ENCODE results near the gene DMAC2. TPM values are rescaled to one million over a fixed set of nuclear protein-coding genes. Genes with fewer than 3 reads are reported as not detected.

The DMAC2 gene
- total and polyA plus RNA-seq, 2 donors (not counting 3 experiments of a cell fraction or from before 2014, with no cell fraction given) = 65.4 to 137 TPM

DNA sequence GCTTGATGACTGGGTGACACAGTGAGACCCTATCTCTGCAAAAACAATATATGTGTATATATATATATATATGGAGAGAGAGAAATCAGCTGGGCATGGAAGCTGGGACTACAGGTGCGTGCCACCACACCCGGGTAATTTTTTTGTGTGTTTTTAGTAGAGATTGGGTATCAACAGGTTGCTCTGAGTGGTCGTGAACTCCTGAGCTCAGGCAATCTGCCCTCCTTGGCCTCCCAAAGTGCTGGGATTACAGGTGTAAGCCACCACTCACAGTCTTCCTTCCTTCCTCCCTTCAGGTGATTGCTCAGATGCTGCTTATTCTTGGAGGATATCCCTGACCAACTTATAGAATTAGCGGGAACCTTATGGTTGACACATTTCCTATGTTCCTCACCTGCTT, 45.1 kb upstream of the DMAC2 start:
- H4K20me1 ChIP-seq (replicated peaks; ENCODE audit: control insufficient read depth, extremely low read depth, insufficient read depth, low read length) = no peaks in the 10 kb centered on the region
- no TSS peak for BruUV-seq (replicated peaks)
- ChIA-PET POLR2A (no interaction called here), CTCF (no interaction called here)
- TF ChIP-seq POLR2AphosphoS5 (IDR thresholded peaks at IDR 0.05; ENCODE audit: insufficient read depth, low read depth, low read length) (no peak), FOS (IDR thresholded peaks at IDR 0.05; ENCODE audit: borderline replicate concordance, insufficient read depth, low read length) (no peak), GATA2 (IDR thresholded peaks at IDR 0.05; ENCODE audit: insufficient read depth, insufficient read length, low read depth, low read length) (no peak), JUN (IDR thresholded peaks at IDR 0.05; ENCODE audit: borderline replicate concordance, insufficient read depth, insufficient read length, low read depth) (no peak), MYC (IDR thresholded peaks at IDR 0.05; ENCODE audit: low read depth, low read length) (no peak), POLR2A (IDR thresholded peaks at IDR 0.05; ENCODE audit: low read depth, low read length) (no peak), EZH2 (IDR thresholded peaks at IDR 0.05; ENCODE audit: borderline replicate concordance, low read depth, low read length, severe bottlenecking) (no peak)
- TF ChIP-seq, protein P1, sequence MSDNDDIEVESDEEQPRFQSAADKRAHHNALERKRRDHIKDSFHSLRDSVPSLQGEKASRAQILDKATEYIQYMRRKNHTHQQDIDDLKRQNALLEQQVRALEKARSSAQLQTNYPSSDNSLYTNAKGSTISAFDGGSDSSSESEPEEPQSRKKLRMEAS (IDR thresholded peaks at IDR 0.05; ENCODE audit: insufficient read depth, insufficient read length) = no peak
- TF ChIP-seq, protein P2, sequence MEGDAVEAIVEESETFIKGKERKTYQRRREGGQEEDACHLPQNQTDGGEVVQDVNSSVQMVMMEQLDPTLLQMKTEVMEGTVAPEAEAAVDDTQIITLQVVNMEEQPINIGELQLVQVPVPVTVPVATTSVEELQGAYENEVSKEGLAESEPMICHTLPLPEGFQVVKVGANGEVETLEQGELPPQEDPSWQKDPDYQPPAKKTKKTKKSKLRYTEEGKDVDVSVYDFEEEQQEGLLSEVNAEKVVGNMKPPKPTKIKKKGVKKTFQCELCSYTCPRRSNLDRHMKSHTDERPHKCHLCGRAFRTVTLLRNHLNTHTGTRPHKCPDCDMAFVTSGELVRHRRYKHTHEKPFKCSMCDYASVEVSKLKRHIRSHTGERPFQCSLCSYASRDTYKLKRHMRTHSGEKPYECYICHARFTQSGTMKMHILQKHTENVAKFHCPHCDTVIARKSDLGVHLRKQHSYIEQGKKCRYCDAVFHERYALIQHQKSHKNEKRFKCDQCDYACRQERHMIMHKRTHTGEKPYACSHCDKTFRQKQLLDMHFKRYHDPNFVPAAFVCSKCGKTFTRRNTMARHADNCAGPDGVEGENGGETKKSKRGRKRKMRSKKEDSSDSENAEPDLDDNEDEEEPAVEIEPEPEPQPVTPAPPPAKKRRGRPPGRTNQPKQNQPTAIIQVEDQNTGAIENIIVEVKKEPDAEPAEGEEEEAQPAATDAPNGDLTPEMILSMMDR (IDR thresholded peaks at IDR 0.05; ENCODE audit: extremely low read depth in 1 of 2, insufficient read depth in 1 of 2, low read depth in 1 of 2, low read length in 2 of 2) = no peak
- no peaks in the 10 kb centered on the region for H3K79me2 ChIP-seq (ENCODE audit: control insufficient read depth, insufficient read depth, low read length)
- no peak overlapping the region for H3K27ac ChIP-seq (ENCODE audit: insufficient read depth, low read depth, low read length)
- DNase-seq (ENCODE audit: low read depth, low spot score) (no peak), FAIRE-seq (no peak)
- peaks cover 11% of the 10 kb centered on the region for H3K4me1 ChIP-seq (ENCODE audit: control insufficient read depth, extremely low read depth, insufficient read depth, low read length)
- H3K9me1 ChIP-seq (replicated peaks; ENCODE audit: control insufficient read depth, extremely low read depth, insufficient read depth, low read length) = no peaks in the 10 kb centered on the region
- peaks cover 5 to 7% of the 10 kb centered on the region in 2 experiments for H3K27me3 ChIP-seq (ENCODE audit: control insufficient read depth in 2 of 2, insufficient read depth in 2 of 2, low read length in 2 of 2)
- H3K4me3 ChIP-seq (replicated peaks in 1 of 3; ENCODE audit: insufficient read depth in 1 of 3, low read depth in 1 of 3, low read length in 3 of 3) = no peak overlapping the region
- no peaks in the 10 kb centered on the region for H3K9me3 ChIP-seq (replicated peaks; ENCODE audit: control insufficient read depth, insufficient read depth, low read length)
- H3K9ac ChIP-seq (replicated peaks; ENCODE audit: extremely low read depth, insufficient read depth, low read length) = no peak overlapping the region
- H3K36me3 ChIP-seq (ENCODE audit: control insufficient read depth in 2 of 2, extremely low read depth in 1 of 2, insufficient read depth in 2 of 2, low read length in 2 of 2) = no peaks in the 10 kb centered on the region
- H2AFZ ChIP-seq (ENCODE audit: low read depth, low read length) = no peak overlapping the region
- no peak overlapping the region for H3K4me2 ChIP-seq (ENCODE audit: insufficient read depth, low read length)
- intact Hi-C loops (cut with micrococcal nuclease) = no loop called here
- dilution Hi-C loops (cut with MboI; ENCODE audit: extremely low pct_ligation_motif_present, low sequenced_read_pairs) = no loop called here

Data from endothelial cell of umbilical vein (primary cell).